Neural progenitor cell (in vitro differentiated cells): ENCODE results near the gene LRRC8B.

Source experiments
- EZH2 ChIP-seq: fragments of 200-600 bp; sonication (generic); IDR thresholded peaks from 2 replicates; pipeline ENCODE4 v1.6.1; 2017; ENCODE audit warnings: antibody characterized with exemption, mild to moderate bottlenecking, moderate library complexity
- TF ChIP-seq, protein P1 (sequence below): fragments of 200-600 bp; sonication (generic); IDR thresholded peaks from 2 replicates; pipeline ENCODE4 v1.5.1; 2017; ENCODE audit warnings: antibody characterized with exemption, mild to moderate bottlenecking

- TF ChIP-seq, protein P1, sequence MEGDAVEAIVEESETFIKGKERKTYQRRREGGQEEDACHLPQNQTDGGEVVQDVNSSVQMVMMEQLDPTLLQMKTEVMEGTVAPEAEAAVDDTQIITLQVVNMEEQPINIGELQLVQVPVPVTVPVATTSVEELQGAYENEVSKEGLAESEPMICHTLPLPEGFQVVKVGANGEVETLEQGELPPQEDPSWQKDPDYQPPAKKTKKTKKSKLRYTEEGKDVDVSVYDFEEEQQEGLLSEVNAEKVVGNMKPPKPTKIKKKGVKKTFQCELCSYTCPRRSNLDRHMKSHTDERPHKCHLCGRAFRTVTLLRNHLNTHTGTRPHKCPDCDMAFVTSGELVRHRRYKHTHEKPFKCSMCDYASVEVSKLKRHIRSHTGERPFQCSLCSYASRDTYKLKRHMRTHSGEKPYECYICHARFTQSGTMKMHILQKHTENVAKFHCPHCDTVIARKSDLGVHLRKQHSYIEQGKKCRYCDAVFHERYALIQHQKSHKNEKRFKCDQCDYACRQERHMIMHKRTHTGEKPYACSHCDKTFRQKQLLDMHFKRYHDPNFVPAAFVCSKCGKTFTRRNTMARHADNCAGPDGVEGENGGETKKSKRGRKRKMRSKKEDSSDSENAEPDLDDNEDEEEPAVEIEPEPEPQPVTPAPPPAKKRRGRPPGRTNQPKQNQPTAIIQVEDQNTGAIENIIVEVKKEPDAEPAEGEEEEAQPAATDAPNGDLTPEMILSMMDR, result no peak
- TF ChIP-seq EZH2, result no peak
Measured at GRCh38 chr1:89523572-89524368, 859 bp upstream of the LRRC8B start.
